HuH-7 (cell line): ENCODE data around the gene FRMD5.
"Not testable (repeated sequence)": the region's sequence is repeated elsewhere in the genome, so short reads cannot be mapped to it uniquely, and the experiment has no call there.

Experiments
- DNase-seq: peaks from one replicate; pipeline ENCODE4 v3.0.0; 2011; ENCODE audit warnings: low spot score

FRMD5 gene

DNA sequence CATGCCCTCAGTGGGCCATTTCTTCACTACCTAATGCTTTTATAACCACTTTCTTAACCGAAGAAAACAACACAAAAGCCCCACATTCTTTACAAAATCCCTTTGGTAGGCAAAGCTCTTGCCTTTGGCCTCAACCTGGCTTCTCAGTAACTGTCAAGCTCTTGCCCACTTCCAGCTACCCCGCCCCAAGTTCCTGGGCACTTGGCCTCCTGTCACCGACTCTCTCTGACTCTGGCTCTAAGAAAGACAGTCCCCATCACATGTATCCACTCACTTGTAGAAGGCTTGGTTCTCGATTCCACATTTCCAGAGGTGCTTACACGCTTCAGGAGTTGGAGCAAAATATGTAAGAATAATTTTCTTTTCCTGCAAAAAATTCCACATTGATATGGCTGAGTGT lies 307.2 kb downstream of the FRMD5 start:
- no peak for DNase-seq

DNA sequence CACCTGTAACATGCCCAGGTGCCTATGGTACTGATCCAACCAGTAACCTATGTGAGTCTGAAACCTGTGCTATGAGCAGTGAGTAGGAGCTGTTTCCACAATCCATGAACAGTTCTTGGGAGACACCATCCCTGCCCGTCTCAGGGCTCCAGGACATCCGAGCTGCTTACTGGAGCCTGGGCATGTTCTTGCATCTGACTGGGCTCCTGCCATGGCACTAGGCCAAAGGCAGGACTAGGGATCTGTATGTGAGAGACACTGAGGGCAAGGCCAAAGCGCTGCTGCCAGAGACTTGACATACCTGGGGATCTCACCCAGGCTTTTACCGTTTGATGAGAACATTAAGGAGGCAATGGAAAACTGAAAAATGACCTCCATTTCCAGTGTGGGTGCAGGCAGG lies 308.5 kb downstream of the FRMD5 start:
- DNase-seq, result no peak

DNA sequence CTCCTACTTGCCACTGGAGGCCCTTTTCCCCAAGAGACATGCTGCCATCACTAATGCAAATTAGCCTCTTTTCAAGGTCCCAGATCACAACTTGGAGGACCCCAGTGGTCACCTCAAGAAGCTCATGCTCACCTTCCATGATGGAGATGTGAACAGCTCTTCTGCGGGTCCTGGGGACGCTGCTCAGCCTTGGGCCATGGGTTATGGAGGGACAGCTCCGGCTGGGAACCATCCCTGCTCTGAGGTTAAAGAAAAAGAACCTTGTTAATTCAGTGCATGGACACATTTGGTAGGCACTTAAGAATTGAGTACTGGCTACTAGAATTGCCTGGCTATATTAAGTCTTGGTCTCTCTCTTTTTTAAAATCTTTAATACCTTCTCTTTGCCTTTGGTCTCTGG lies 311.5 kb downstream of the FRMD5 start:
- DNase-seq, result no peak

DNA sequence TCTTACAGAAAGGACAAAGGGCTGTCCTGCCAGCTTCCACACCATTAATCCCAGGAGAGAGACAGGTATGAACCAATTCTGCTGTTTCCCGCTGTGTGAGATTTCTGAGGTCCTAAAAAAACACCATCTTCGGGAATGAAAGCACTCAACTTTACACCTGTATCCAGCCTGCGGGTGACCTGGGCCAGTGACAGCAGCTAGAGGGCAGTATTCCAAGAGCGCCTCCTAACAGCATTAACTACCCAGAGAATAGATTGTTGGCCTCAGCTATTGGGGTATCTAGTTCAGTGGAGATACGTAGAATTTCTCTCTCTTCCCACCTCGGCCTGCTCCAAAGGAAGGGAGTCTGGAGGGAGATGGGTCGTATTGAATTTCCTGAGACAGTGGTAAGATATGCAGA lies 313.1 kb downstream of the FRMD5 start:
- DNase-seq, result peak; percentile 36

DNA sequence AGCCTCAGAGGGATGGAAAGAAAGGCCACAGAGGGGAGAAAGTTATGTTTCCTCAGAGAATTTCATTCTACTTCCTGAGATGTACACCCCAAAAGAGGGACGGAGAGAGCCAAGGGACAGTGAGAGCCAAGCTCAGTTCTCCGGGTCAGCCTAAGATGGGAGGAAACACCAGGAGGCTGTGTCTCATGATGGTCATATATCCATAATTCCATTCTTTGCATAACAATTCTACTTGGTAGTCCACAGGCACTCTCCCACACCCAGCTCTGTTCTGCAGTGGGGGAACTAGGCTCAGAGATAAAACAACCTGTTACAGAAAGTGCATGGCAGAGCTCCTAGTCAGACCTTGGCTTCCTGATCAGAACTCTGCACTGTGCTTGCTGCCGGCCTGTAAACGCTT lies 313.8 kb downstream of the FRMD5 start:
- DNase-seq, result no peak

DNA sequence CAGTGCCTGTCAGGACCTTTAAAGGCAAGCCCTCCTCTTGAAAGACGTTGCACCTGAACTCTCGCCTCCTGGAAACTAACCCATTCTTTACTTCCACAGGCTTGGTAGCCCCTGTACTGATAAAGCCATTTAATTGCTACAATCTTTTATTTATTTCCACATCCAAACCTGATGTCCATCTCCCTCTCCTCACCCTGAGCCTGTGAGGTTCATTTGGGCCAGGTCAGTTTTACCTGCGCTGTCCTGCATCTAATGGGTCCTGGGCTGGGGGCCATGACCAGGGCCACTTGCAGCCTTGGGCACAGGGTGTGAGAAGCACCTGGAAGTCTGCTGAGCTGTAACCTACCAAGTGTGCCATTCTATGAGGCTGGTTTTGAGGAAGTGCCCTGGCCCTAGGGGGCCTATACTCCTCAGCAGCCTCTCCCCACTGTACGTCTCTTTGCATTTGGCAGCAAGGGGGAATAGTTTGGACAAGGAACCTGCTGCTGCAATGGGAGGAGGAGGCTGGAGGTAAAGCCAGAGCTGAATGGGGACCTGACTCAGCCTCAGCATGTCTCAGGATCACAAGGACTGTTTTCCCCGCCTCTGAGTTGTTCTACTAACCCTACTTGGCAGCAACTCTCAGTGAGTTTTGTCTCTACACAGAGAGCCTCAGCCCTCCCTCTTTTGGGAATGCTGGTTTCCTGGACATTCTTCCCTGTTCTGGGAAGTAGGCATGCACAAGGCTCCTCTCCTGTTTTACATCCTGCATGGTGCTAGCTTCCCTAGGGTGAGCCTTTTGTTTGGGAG lies 314.5 kb downstream of the FRMD5 start:
- no peak for DNase-seq

DNA sequence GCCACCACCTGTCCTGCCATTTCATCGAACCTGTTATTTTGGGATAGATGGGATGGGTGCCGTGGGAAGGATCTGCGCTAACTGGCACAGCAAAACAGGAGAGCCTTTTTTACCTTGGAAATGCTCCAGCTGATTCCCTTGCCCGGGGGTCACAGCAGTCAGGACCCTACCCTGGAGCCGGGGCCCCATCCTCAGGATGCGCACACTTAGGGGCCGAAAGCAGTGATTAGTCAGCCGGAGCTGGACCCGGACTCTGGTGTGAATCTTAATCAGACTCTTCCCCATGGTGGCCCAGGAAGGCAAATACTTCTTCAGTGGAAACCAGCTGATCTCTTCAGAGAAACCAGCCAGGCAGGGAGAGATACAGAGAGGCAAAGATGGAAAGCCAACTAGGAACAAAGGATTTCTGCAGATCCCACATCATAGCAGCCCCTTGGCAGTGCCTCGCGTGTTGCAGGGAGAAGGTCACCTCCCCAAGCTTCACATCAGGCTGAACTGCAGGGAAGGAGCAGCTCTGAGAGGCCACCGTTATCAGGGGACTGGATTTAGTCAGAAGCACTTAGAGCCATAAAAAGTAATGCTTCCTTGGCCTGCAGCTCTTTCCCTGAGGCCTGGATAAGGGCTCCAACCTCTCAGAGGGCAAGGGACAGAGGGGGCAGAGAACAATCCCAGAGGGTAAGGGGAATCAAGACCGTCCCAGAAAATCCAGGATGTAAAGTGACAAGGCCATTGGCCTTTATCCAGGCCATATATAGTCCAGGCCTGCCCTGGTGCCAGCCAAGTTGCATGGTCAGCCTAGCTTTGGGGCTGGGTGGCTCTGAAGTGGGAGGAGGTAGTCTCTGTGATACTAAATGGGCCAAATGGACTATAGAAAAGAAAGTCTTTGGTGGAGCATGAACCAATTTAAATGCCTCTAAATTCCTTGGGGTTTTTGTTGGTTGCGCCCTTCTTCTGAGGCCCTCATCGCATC lies 315.4 kb downstream of the FRMD5 start:
- DNase-seq, result no peak

DNA sequence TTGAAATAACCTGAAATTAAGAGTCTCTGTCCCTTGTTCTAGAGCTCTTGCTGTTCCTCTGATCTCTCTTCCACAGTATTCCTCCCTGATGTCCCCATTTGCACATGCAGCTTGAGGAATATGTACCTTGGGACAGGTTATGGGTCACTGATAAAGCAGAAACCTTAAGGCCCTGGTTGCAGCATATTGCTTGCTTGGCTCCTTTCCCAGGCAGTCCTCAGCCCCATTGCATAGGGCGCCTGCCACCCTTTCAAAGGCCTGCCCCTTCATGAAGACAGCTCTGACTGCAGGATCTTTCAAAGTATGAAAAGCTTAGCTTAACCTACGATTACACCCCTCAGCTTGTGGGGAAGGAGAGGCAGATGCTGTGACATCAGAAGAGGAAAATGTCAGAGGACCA lies 316.6 kb downstream of the FRMD5 start:
- DNase-seq, result no peak

DNA sequence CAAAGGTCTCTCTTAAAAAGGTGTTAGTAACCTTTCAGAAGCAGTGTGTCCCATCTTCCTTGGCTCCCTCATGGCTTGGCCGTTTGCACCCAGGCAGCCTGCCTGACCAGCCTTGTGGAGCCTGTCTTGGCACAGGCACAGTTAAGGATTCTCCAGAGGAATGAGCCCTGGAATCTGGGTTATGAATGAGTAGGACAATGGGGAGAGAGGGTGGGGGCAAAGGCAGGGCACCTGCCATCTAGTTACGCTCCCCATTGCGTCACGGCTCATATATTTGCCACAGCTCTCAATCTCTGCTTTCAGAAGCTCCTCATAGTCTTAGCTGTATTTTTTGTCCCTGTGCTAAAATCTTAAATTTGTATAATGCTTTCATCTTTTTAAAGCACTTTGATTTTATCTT lies 317.7 kb downstream of the FRMD5 start:
- DNase-seq, result no peak

DNA sequence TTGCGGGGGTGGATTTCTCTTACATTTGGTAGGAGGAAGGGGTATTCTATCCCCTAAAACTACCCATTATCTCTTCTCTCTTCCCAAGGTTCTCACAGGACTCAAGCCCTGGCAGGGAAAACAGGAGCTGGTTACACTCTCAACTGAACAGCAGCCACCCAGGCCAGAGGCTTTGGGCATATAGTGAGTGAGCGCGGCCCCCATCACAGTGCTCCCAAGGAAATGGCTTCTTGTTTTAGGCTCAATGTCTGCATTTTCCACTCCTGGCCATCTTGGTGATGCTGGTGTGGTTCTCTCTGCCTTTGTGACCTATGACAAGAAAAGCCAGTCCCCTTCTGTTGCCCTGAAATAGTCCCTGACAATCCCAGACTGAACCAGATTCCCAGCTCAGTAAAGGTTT lies 318.2 kb downstream of the FRMD5 start:
- DNase-seq, result no peak

DNA sequence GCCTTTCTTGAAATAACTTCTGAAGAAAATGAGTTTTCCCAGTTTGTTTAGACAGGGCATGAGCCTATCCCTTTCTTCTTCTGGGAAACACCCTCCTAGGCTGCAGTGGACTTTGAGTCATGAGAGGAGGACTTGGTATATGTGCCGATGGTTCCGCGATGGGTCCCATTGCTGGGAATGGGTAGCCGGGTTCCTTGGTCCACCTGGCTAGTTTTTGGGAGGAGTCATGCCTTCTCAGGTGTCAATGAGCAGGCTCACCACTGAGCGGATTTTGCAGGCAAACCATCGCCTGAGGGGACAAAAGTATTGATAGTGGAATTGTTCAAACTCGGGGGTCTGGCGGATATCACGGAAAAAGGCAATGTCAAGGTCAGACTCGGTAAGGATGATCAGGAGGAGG lies 321.4 kb downstream of the FRMD5 start:
- no peak for DNase-seq

DNA sequence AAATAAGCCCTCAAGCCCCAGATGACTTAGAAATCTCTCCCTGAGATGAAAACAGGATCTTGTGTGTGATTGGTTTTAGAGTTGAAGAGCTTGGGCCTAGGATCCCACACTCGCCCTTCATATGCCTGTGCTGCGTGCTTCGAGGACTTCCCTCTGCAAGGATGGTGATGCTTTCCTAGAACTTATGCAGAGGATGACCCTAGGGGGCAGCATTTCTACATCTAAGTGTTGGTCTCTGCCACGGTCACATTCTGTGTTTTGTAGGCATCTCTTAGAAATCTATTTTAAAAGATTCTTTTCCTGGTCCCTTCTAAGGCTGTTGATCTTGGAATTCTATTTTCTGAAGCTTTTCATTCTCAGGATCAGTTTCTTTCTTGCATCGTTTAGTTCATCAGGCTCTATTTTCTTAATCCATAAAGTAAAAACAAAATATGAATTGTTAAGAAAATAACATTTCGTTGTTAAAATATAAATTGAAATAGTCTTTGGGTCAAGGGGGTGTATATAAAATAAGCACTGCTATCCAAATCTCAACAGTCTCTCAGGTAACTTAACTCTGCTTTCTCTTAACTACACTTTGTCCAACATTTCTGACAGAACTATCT lies 322.6 kb downstream of the FRMD5 start:
- peak; percentile 42 for DNase-seq

DNA sequence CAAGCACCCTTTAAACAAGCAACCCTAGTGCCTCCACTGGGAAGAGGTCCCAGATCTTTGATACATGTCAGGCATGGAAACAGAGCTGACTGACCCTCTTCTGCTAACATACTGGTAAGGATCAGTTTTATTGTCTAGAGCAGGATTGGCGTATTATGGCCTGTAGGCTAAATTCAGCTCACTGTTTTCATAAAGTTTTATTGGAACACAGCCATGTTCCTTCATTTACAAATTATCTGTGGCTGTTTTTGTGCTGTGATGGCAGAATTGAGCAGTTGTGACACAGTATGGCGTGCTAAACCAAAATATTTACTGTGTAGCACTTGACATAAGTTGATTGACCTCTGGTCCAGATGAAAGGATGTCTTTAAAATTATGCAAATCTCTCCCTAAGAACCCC lies 323.2 kb downstream of the FRMD5 start:
- DNase-seq, result no peak

DNA sequence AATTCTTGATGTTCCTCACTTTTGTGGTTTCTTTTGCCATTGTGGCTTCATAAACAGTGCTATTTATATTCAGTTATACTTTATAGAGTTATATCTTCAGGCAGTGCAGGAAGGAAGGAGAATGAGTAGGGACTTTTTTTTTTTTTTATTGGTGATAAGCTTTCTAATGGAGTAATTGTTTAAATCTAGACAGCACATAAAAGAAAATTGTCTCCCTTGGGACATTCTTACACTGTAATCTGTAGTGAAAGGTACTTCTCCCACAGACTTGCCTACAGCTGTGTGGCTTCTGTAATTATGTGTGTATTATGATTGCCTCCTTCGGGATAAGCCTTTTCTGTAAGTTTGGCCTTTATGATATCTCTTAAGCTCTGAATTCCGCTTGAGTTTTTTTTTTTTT lies 326.7 kb downstream of the FRMD5 start:
- DNase-seq, result no peak

DNA sequence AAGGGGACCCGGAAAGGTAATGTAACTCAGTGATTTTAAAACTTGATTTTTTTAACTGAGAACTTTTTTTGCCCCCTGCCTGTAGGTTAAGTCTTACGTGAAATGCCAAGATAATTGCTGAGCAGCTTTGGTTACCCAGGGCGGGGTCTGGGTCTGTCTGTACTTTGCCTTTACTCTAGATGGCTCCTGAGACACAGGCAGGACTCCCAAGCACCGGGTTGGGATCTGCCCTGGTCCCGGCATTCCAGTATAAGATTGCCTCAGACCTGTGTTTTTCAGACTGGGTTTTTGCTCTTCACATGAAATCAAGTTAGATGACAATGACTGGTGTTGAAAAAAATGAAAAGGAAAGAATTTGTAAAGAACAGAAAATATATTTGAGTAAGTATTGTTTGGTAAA lies 328.0 kb downstream of the FRMD5 start:
- no peak for DNase-seq

DNA sequence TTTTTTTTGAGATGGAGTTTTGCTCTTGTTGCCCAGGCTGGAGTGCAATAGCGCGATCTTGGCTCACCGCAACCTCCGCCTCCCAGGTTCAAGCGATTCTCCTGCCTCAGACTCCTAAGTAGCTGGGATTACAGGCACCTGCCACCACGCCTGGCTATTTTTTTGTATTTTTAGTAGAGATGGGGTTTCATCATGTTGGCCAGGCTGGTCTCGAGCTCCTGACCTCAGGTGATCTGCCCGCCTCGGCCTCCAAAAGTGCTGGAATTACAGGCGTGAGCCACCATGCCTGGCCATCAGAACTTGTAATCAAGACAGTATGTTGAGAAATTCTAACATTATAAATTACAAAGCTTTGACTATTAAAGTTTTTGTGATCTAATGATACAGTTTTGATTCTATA lies 328.4 kb downstream of the FRMD5 start:
- not testable (repeated sequence) for DNase-seq

DNA sequence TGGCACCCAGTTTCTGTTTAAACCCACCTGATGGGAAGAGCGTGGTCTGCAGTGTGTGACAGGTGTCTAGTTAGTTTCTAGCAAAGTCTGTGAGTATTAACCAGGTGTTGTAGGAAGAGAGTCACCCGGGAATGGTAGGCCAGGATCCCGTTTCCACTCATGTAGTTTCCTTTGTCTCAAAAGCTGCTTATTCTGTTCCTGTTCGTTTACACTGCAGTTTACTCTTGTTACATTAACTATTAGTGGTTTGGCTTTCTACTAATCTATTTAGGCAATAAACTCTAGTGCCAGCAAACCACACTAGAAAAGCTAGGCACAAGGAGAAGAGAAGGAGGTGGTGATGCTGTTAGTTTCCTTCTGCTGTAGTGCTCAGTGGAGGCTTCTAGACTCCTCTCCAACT lies 335.5 kb downstream of the FRMD5 start:
- no peak for DNase-seq

DNA sequence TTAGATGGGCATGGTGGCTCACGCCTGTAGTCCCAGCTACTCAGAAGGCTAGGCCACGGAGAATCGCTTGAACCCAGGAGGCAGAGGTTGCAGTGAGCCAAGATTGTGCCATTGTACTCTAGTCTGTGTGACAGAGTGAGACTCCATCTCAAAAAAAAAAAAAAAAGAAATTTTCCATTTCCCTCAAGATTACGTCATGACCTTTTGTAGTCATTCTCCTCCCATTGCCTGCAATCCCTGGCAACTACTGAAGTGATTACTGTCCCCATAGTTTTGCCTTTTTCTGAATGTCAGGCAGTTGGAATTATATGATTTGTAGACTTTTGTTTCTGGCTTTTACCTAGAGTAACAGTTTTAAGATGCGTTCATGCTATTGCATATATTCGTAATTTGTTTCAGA lies 340.3 kb downstream of the FRMD5 start:
- no peak for DNase-seq

DNA sequence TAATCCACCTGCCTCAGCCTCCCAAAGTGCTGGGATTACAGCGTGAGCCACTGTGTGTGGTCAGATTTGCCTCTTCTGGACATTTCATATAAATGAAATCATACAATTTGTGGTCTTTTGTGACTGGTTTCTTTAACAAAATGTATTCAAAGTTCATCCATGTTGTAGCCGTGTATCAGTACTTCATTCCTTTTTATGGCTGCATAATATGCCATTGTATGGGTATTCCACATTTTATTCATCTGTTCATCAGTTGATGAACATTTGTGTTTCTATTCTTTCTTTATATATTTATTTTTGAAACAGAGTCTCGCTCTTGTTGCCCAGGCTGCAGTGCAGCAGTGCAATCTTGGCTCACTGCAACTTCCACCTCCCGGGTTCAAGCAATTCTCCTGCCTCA lies 342.5 kb downstream of the FRMD5 start:
- DNase-seq, result no peak

DNA sequence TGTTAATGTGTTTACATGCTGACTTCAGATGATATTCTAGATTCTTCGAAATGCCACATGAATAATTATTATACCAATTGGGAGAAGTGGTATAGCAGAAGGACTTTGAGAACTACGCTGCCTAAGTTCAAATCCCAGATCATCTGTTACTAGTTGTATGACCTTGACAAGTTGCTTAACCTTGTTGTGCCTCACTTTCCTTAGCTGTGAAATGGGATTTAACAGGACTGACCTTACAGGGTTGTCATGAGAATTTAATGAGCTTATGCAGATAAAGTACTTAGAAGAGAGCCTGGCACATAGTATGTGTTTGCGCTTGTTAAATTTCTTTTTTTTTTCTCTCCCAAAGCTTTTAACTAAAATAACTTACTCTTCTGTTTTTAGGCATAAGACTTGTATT lies 343.8 kb downstream of the FRMD5 start:
- no peak for DNase-seq

DNA sequence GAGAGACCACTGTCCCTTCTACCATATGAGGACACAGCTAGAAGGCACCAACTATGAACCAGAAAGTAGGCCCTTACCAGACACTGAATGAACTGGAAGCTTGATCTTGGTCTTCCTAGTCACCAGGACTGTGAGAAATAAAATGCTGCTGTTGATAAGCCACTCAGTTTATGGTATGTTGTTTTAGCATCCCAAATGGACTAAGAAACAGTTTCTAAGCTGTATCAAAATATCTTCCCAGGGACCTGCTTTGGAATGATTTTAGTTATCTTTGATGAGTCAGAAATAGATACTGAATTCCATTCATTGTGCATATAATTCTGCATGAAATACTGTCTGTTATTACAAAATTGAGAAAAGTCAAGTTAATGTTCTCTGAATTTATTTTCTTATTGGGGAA lies 349.6 kb downstream of the FRMD5 start:
- DNase-seq, result no peak

DNA sequence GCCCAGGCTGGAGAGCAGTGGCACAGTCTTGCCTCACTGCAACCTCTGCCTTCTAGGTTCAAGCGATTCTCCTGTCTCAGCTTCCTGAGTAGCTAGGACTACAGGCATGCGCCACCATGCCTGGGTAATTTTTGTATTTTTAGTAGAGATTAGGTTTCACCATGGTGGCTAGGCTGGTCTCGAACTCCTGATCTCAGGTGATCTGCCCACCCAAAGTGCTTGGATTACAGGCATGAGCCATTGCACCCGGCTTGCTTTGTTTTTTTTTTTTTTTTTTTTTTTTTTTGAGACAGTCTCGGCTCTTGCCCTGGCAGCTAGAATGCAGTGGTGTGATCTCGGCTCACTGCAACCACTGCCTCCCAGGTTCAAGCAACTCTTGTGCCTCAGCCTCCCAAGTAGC lies 362.6 kb downstream of the FRMD5 start:
- not testable (repeated sequence) for DNase-seq

DNA sequence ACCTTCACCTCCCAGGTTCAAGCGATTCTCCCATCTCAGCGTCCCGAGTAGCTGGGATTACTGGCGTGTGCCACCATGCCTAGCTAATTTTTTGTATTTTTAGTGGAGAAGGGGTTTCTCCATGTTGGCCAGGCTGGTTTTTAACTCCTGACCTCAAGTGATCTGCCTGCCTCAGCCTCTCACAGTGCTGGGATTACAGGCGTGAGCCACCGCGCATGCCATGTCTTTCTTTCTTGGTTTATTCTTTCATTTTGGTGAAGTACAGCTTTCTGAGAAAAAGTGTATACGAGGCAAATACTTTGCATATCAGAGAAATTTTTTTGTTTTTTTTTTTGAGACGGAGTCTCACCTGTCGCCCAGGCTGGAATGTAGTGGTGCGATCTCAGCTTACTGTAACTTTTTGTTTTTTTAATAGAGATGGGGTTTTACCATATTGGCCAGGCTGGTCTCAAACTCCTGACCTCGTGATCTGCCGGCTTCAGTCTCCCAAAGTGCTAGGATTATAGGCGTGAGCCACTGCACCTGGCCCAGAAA lies 363.5 kb downstream of the FRMD5 start:
- not testable (repeated sequence) for DNase-seq
